HL-60 (cell line): ENCODE data around the gene S100B.

Source experiments
- CTCF ChIP-seq: IDR thresholded peaks from one replicate; pipeline ENCODE4 v1.5.1; 2011; ENCODE audit warnings: low read length, control low read depth, inconsistent platforms; ENCODE audit not compliant: insufficient read depth
- POLR2AphosphoS5 ChIP-seq: IDR thresholded peaks from 2 replicates; pipeline ENCODE4 v1.6.1; 2012; ENCODE audit warnings: low read depth
- REST ChIP-seq: IDR thresholded peaks from 2 replicates; pipeline ENCODE4 v1.6.1; 2012; ENCODE audit warnings: low read depth; ENCODE audit not compliant: insufficient replicate concordance
- SPI1 ChIP-seq: IDR thresholded peaks from 2 replicates; pipeline ENCODE4 v1.6.1; 2012; ENCODE audit warnings: low read depth, mild to moderate bottlenecking, borderline replicate concordance

GRCh38 chr21:46613391-46613790, 8.5 kb upstream of the S100B start:
- TF ChIP-seq CTCF (no peak), POLR2AphosphoS5 (no peak), REST (no peak), SPI1 (no peak)
